Osteoblast (primary cell): Measurements from ENCODE around the gene KCNC3. TPM values are rescaled to one million over a fixed set of nuclear protein-coding genes. Genes with fewer than 3 reads are reported as not detected.

Experiments
- DNase-seq: peaks from one replicate; pipeline ENCODE4 v3.0.0; 2011; ENCODE audit warnings: low spot score, mixed read lengths; ENCODE audit not compliant: insufficient read length; ENCODE audit errors: missing footprints
- H2AFZ ChIP-seq: 2 replicates; pipeline ENCODE4 v1.6.0; 2011; ENCODE audit warnings: mild to moderate bottlenecking, low read length
- H3K27ac ChIP-seq: 2 replicates; pipeline ENCODE4 v1.5.1; 2011; ENCODE audit warnings: mild to moderate bottlenecking, low read depth, low read length, moderate library complexity
- H3K27me3 ChIP-seq: 2 replicates; pipeline ENCODE4 v1.6.0; 2012; ENCODE audit warnings: mild to moderate bottlenecking, control low read depth, inconsistent platforms, low read length, moderate library complexity; ENCODE audit not compliant: insufficient read depth
- H3K36me3 ChIP-seq: 2 replicates; pipeline ENCODE4 v1.5.1; 2011; ENCODE audit warnings: mild to moderate bottlenecking, low read length, control low read depth, moderate library complexity; ENCODE audit not compliant: insufficient read depth
- H3K4me1 ChIP-seq: 2 replicates; pipeline ENCODE4 v1.5.1; 2011; ENCODE audit warnings: mild to moderate bottlenecking, low read length, control low read depth, moderate library complexity; ENCODE audit not compliant: insufficient read depth
- H3K4me2 ChIP-seq: 2 replicates; pipeline ENCODE4 v1.6.0; 2011; ENCODE audit warnings: mild to moderate bottlenecking, low read length; ENCODE audit not compliant: insufficient read depth
- H3K4me3 ChIP-seq: fragments of 200-600 bp; sonication (generic); 3 replicates; pipeline ENCODE4 v1.5.1; 2012; ENCODE audit warnings: mild to moderate bottlenecking, low read length, inconsistent platforms; ENCODE audit not compliant: insufficient read depth
- H3K79me2 ChIP-seq: 2 replicates; pipeline ENCODE4 v1.6.0; 2012; ENCODE audit warnings: mild to moderate bottlenecking, low read length, control low read depth, inconsistent platforms; ENCODE audit not compliant: insufficient read depth
- H3K9me3 ChIP-seq: 2 replicates; pipeline ENCODE4 v1.5.1; 2011; ENCODE audit warnings: low read depth, low read length, control low read depth
- H4K20me1 ChIP-seq: 2 replicates; pipeline ENCODE4 v1.6.0; 2012; ENCODE audit warnings: mild to moderate bottlenecking, low read length, control low read depth; ENCODE audit not compliant: insufficient read depth
- total RNA-seq: library from RNA; depleted of rRNA; stranded (reverse); fragments of >200 nt; gene quantifications from 2 replicates; pipeline ENCODE4 v1.2.3, GENCODE V29; 2012
- TF ChIP-seq, protein P1 (sequence below): IDR thresholded peaks from 2 replicates; pipeline ENCODE4 v1.5.1; 2011; ENCODE audit warnings: mild to moderate bottlenecking, low read depth, low read length, moderate library complexity; ENCODE audit errors: extremely low read depth

Gene KCNC3
- total RNA-seq, 1 donor: not detected

DNA sequence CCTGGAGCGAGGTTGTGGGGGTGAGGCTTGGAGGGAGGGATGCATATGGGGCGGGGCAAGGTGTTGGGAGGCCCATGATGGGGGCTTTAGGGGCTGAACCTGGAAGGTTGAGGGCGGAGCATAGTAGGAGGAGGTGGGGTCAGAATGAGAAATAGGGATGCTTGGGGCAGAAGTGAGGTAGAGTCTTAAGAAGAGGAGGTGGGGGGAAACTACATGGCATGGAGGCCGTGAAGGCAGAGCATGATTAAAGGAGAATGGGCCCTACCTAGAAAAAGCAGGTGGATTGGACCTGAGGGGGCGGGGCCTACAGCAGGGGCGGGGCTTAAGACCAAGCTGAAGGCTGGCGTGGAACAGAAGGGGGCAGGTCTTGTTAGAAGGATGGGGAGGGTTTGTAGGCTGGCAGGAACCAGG is 47.9 kb upstream of the KCNC3 start:
- no peak overlapping the region for H3K4me2 ChIP-seq

DNA sequence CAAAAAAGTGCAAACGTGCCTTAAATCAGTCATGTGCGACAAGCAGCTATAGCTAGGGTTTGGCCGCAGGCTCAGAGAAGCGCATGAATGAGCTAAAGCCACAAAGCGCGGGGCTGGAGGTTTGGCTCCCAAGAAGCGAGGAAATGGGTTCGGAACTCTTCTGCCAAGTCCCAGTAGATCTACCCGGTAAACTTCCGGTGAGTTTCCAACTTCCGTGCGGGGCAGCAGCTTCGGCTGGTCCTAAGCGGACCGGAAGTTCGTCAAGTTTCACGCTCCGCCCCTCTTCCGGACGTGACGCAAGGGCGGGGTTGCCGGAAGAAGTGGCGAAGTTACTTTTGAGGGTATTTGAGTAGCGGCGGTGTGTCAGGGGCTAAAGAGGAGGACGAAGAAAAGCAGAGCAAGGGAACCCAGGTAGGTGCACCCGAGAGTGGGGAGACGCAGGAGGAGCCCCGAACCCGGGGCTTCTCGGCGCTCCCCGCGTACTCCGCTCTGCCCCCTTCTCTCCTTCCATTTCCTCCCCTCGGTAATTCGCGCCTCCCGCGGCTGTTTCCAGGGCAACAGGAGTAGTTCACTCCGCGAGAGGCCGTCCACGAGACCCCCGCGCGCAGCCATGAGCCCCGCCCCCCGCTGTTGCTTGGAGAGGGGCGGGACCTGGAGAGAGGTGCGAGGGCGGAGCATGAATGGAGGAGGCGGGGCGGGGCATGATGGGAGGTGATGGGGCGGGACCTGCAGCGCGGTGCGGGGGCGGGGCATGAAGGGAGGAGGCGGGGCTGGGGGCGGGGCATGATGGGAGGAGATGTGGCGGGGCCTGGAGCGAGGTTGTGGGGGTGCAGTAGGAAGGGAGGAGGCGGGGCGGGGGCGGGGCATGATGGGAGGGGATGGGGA is 47.2 kb upstream of the KCNC3 start, which contains the start of gene NR1H2:
TSS of gene NR1H2 (plus strand) at position 292 of the 885 bp plus-strand sequence. CDS start 1,149 bp downstream, outside the sequence.
- peaks cover 18% of the 10 kb centered on the region for H4K20me1 ChIP-seq
- peaks cover 3% of the 10 kb centered on the region for H3K4me1 ChIP-seq
- H3K9me3 ChIP-seq: no peaks in the 10 kb centered on the region
- H3K4me2 ChIP-seq: peak within 1 kb of the TSS; percentile 85
- TF ChIP-seq, protein P1, sequence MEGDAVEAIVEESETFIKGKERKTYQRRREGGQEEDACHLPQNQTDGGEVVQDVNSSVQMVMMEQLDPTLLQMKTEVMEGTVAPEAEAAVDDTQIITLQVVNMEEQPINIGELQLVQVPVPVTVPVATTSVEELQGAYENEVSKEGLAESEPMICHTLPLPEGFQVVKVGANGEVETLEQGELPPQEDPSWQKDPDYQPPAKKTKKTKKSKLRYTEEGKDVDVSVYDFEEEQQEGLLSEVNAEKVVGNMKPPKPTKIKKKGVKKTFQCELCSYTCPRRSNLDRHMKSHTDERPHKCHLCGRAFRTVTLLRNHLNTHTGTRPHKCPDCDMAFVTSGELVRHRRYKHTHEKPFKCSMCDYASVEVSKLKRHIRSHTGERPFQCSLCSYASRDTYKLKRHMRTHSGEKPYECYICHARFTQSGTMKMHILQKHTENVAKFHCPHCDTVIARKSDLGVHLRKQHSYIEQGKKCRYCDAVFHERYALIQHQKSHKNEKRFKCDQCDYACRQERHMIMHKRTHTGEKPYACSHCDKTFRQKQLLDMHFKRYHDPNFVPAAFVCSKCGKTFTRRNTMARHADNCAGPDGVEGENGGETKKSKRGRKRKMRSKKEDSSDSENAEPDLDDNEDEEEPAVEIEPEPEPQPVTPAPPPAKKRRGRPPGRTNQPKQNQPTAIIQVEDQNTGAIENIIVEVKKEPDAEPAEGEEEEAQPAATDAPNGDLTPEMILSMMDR: no peak
- peak; percentile 97 for DNase-seq
- peaks cover 39% of the 10 kb centered on the region for H3K36me3 ChIP-seq
- H3K79me2 ChIP-seq: peaks cover 5% of the 10 kb centered on the region
- H3K4me3 ChIP-seq: peak within 1 kb of the TSS; percentile 99
- H3K27me3 ChIP-seq: no peaks in the 10 kb centered on the region
- H3K27ac ChIP-seq: peak within 1 kb of the TSS; percentile 100
- H2AFZ ChIP-seq: peak within 1 kb of the TSS; percentile 96

More for the DNA sequence above, 47.9 kb upstream of the KCNC3 start:
- peaks cover 18% of the 10 kb centered on the region for H4K20me1 ChIP-seq
- peaks cover 5% of the 10 kb centered on the region for H3K79me2 ChIP-seq
- no peak overlapping the region for H3K27ac ChIP-seq
- peaks cover 3% of the 10 kb centered on the region for H3K4me1 ChIP-seq
- peak overlapping the region; percentile 37 for H3K4me3 ChIP-seq
- TF ChIP-seq, protein P1: no peak
- no peaks in the 10 kb centered on the region for H3K27me3 ChIP-seq
- no peak for DNase-seq
- H3K9me3 ChIP-seq: no peaks in the 10 kb centered on the region
- no peak overlapping the region for H2AFZ ChIP-seq
- H3K36me3 ChIP-seq: peaks cover 46% of the 10 kb centered on the region

DNA sequence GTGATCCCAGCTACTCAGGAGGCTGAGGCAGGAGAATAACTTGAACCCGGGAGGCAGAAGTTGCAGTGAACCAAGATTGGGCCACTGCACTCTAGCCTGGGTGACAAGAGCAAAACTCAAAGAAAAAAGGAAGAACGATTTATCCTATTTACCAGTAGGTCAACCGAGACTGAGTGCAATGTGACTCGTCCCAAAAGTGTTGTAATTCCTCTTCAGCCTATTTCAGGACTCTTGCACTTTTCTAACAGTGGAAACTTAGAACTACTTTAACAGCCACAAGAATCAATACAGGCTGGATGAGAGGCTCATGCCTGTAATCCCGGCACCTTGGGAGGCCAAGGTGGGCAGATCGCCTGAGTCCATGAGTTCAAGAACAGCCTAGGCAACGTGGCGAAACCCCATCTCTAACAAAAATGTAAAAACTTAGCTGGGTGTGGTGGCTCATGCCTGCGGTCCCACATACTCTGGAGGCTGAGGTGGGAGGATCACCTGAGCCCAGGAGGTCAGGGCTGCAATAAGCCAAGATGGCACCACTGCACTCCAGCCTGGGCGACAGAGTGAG is 42.8 kb upstream of the KCNC3 start:
- Histone ChIP-seq H2AFZ (no peak overlapping the region), H3K27me3 (no peaks in the 10 kb centered on the region), H3K4me1 (peaks cover 3% of the 10 kb centered on the region), H3K4me2 (no peak overlapping the region), H3K79me2 (no peaks in the 10 kb centered on the region), H4K20me1 (peaks cover 1% of the 10 kb centered on the region), H3K36me3 (no peaks in the 10 kb centered on the region), H3K4me3 (no peak overlapping the region), H3K27ac (no peak overlapping the region), H3K9me3 (no peaks in the 10 kb centered on the region)
- DNase-seq: no peak
- TF ChIP-seq, protein P1: no peak
